Activated CD8-positive, alpha-beta memory T cell treated with anti-CD3 and anti-CD28 coated beads, Interleukin-2, amount 50 U/mL, for 1 hour (primary cell): Measurements from ENCODE around the gene NCKAP5L.
A peak's percentile ranks its signal among the peaks of the same experiment; 100 is the strongest.
"Not testable (repeated sequence)": the region's sequence is repeated elsewhere in the genome, so short reads cannot be mapped to it uniquely, and the experiment has no call there.

Source experiments
- DNase-seq: peaks from one replicate; pipeline ENCODE4 v3.0.0-alpha.2; 2020; ENCODE audit errors: extremely low read depth

The NCKAP5L gene

GRCh38 chr12:49828133-49829091 is at the start of gene NCKAP5L:
Gene NCKAP5L, minus strand, starts transcription at chr12:49828413. Its CDS starts 24,369 bp downstream, at chr12:49804044.
- peak; percentile 77 for DNase-seq

- DNase-seq, result no peak
Observed at GRCh38 chr12:49877066-49877465, 48.9 kb upstream of the NCKAP5L start.

GRCh38 chr12:49876070-49876469 is 47.9 kb upstream of the NCKAP5L start:
- no peak for DNase-seq

- no peak for DNase-seq
Observed at GRCh38 chr12:49875115-49875720, 47.0 kb upstream of the NCKAP5L start.

GRCh38 chr12:49874142-49874897 is 46.1 kb upstream of the NCKAP5L start:
- no peak for DNase-seq

- DNase-seq, result no peak
Observed at GRCh38 chr12:49873361-49873934, 45.2 kb upstream of the NCKAP5L start.

- DNase-seq, result no peak
Observed at GRCh38 chr12:49872781-49873181, 44.6 kb upstream of the NCKAP5L start.

- no peak for DNase-seq
Observed at GRCh38 chr12:49872381-49872780, 44.2 kb upstream of the NCKAP5L start.

GRCh38 chr12:49871811-49872251 is 43.6 kb upstream of the NCKAP5L start:
- not testable (repeated sequence) for DNase-seq

GRCh38 chr12:49871263-49871561 is 43.0 kb upstream of the NCKAP5L start:
- no peak for DNase-seq

GRCh38 chr12:49870501-49871262 is 42.5 kb upstream of the NCKAP5L start:
- no peak for DNase-seq

- no peak for DNase-seq
Observed at GRCh38 chr12:49869816-49870500, 41.7 kb upstream of the NCKAP5L start.

- DNase-seq, result no peak
Observed at GRCh38 chr12:49868952-49869815, 41.0 kb upstream of the NCKAP5L start.

GRCh38 chr12:49868449-49868848 is 40.2 kb upstream of the NCKAP5L start:
- no peak for DNase-seq

- DNase-seq, result no peak
Observed at GRCh38 chr12:49867570-49868341, 39.5 kb upstream of the NCKAP5L start.

- DNase-seq, result peak; percentile 17
Observed at GRCh38 chr12:49866859-49867569, 38.8 kb upstream of the NCKAP5L start.

GRCh38 chr12:49865782-49866135 is 37.5 kb upstream of the NCKAP5L start:
- DNase-seq, result no peak

GRCh38 chr12:49865109-49865781 is 37.0 kb upstream of the NCKAP5L start:
- DNase-seq, result no peak
